ENCODE measurements around the gene PROSER1. TPM values are rescaled to one million over a fixed set of nuclear protein-coding genes. Genes with fewer than 3 reads are reported as not detected.

PROSER1 gene
- total RNA-seq, 8 experiments from 2014 or later = 6.3 to 43.2 (median 14.1) TPM

DNA sequence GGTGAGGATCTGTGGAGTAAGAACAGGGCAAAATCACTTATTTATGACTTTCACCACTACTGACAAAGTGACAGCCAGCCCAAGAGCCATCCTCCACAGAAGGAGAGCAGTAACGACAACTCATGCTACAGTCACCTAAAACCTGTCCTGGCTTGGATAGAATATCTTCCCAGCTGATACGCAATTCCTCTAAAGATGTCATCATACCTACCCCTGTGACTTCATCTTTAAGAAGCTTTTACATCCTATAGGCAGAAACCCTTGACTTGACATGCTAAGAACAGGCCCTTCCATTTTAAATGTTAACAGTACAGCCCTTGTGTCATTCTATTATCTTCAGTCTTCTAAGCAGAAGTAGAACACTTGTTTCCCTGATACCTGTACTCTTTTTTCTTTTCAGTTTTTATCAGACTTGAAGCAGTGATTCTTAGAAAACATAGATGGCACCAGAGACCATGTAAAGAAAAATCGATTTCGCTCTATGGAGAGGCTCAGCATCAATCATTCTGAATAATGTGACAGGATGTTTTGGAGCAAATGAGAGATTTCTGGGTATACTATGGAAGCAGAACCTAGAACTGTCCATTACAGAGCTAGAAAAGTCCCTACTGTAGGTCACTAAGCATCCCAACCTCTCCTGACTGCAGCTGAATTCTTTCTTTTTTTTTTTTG lies 67.4 kb downstream of the PROSER1 start:
- peak in 2 of 8 experiments; percentile 39 to 71 for ATAC-seq (replicated peaks in 6 of 8)
- no peak overlapping the region for H3K27ac ChIP-seq
- H3K4me3 ChIP-seq = no peak overlapping the region
- no peaks in the 10 kb centered on the region for H3K4me1 ChIP-seq (replicated peaks in 1 of 2)
- WGBS, 10 experiments = 31 to 100% (median 83%) methylated on average over 1 to 4 of the region's 4 CpGs; no CpG with 5 or more reads in 2 of the 10 experiments
- in situ Hi-C loops (cut with MboI; ENCODE audit: low pct_unique_long_range_greater_than_20kb in 2 of 9, low sequenced_read_pairs in 9 of 9, unreplicated experiment in 9 of 9) = no loop called here

DNA sequence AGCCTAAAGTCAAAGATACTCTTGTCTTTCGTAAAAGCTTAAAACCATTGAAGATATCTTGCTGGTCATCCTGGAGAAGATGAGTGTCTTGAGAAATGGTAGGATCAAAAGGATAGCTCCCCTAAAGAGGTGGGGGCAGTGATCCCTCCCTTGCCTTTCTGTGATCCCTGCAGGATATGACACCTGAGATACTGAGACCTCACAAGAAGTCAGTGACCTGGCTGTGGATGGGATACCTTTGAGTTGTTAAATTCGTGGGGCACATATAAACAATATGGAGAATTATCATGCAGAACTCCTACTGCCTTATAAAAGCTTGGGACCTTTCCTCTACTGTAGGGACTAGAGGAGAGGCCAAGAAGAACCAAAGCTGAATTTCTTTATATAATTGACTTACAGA lies 68.7 kb downstream of the PROSER1 start:
- in situ Hi-C loops (cut with MboI; ENCODE audit: low pct_unique_long_range_greater_than_20kb in 2 of 9, low sequenced_read_pairs in 9 of 9, unreplicated experiment in 9 of 9) = no loop called here
- no peak overlapping the region for H3K27ac ChIP-seq
- WGBS, 10 experiments = 33 to 68% (median 49%) methylated on average over 1 to 2 of the region's 2 CpGs; no CpG with 5 or more reads in 4 of the 10 experiments
- no peak overlapping the region for H3K4me3 ChIP-seq
- ATAC-seq (replicated peaks in 6 of 8) = no peak
- no peaks in the 10 kb centered on the region for H3K4me1 ChIP-seq (replicated peaks in 1 of 2)

DNA sequence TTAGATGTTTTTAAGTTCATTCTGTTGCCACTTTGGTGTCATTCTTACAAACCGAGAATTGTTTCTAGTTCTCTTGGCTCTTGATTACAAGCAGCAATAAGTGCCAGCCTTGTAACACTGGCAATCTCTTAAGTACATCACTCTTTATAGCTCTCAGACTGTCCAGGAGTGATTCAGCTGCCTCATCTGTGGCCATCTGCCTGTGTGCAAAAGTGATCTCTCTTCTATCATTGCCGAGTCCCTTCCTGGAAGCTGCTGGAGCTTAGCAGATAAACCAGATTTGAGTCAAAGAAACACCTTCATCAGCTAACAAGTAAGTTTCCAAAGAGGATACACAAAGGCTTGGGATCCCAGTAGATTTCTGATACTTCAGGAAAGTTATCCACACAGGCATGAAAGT lies 70.4 kb downstream of the PROSER1 start:
- in situ Hi-C loops (cut with MboI; ENCODE audit: low pct_unique_long_range_greater_than_20kb in 2 of 9, low sequenced_read_pairs in 9 of 9, unreplicated experiment in 9 of 9) = no loop called here
- 0 to 95% (median 40%) methylated on average over 1 to 2 of the region's 2 CpGs; no CpG with 5 or more reads in 2 of the 10 experiments for WGBS, 10 experiments
- Histone ChIP-seq H3K27ac (no peak overlapping the region), H3K4me3 (no peak overlapping the region), H3K4me1 (replicated peaks in 1 of 2) (no peaks in the 10 kb centered on the region)
- peak in 1 of 8 experiments; percentile 14 for ATAC-seq (replicated peaks in 6 of 8)

DNA sequence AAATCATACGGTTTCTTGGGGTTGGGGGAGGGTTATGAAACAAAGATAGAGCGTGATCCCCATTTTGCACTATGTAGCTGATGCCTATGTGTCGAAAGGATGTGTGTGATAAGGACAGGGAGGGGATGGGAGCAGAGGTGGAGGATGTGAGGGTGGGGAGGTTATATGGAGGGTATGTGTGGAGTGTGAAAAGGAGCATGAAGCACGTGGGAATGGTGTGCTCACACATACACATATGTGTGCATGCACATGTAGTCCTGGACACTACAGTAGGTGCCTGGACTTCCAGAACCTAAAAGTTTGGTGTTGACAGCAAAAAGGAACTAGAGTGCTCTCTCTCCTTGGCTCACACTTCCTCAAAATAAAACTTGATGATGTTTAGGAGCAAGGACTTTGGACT lies 72.6 kb downstream of the PROSER1 start:
- 32 to 100% (median 75%) methylated on average over 1 to 3 of the region's 4 CpGs; no CpG with 5 or more reads in 3 of the 10 experiments for WGBS, 10 experiments
- H3K4me3 ChIP-seq = no peak overlapping the region
- no peak overlapping the region for H3K27ac ChIP-seq
- in situ Hi-C loops (cut with MboI; ENCODE audit: low pct_unique_long_range_greater_than_20kb in 2 of 9, low sequenced_read_pairs in 9 of 9, unreplicated experiment in 9 of 9) = no loop called here
- no peaks in the 10 kb centered on the region for H3K4me1 ChIP-seq (replicated peaks in 1 of 2)
- ATAC-seq (replicated peaks in 6 of 8) = no peak

DNA sequence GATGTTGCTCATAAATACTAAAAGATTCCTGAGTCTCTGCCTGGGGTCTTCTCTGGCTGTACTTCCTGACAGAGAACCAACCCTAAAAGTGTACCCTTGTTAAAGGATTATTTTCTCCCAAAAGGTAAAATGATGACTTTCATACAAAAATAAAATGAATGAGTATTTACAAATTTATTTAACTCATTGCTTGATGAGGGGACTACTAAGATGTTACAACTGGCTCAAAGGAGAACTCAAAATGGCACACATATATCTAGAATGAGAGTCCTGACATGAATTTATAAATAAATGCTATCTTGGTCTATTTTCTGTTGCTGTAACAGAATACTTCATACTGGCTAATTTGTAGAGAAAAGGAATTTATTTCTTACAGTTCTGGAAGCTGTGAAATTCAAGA lies 77.7 kb downstream of the PROSER1 start:
- in situ Hi-C loops (cut with MboI; ENCODE audit: low pct_unique_long_range_greater_than_20kb in 2 of 9, low sequenced_read_pairs in 9 of 9, unreplicated experiment in 9 of 9) = no loop called here
- no peak for ATAC-seq (replicated peaks in 6 of 8)
- Histone ChIP-seq H3K4me3 (no peak overlapping the region), H3K4me1 (replicated peaks in 1 of 2) (no peaks in the 10 kb centered on the region), H3K27ac (no peak overlapping the region)

Other genes with a start within 250 kb of the PROSER1 start
- 10 to 100 TPM in 1 of 8 experiments, under 1 TPM in 3, not detected in 4; 0.09 to 19.3 (median 0.15) TPM for gene STOML3, start 47.3 kb downstream of the PROSER1 start, total RNA-seq
- gene NHLRC3, start 367 bp upstream of the PROSER1 start, total RNA-seq = 10 to 100 TPM; 14.4 to 35.4 (median 20.2) TPM